ENCODE results near the gene NAA10. TPM values are rescaled to one million over a fixed set of nuclear protein-coding genes. Genes with fewer than 3 reads are reported as not detected.

The NAA10 gene
- total RNA-seq, 1 donor from 2014 or later: 113 TPM

GRCh38 chrX:153948847-153949805 lies 14.3 kb upstream of the NAA10 start:
- no peak for DNase-seq (ENCODE audit: low read depth, low spot score)

- DNase-seq (ENCODE audit: low read depth, low spot score): no peak
Observed at GRCh38 chrX:153948002-153948466, 13.2 kb upstream of the NAA10 start.

GRCh38 chrX:153947009-153947769 lies 12.4 kb upstream of the NAA10 start:
- no peak for DNase-seq (ENCODE audit: low read depth, low spot score)

GRCh38 chrX:153945956-153946943 lies 11.4 kb upstream of the NAA10 start:
- DNase-seq (ENCODE audit: low read depth, low spot score): no peak

GRCh38 chrX:153944800-153945150 lies 9.9 kb upstream of the NAA10 start:
- no peak for DNase-seq (ENCODE audit: low read depth, low spot score)

- DNase-seq (ENCODE audit: low read depth, low spot score): no peak
Observed at GRCh38 chrX:153944140-153944799, 9.4 kb upstream of the NAA10 start, which contains the start of gene RENBP. RENBP (minus strand) TSS chrX:153944643; CDS start chrX:153944610, 33 bp downstream.

- no peak for DNase-seq (ENCODE audit: low read depth, low spot score)
Observed at GRCh38 chrX:153941336-153942252, 6.8 kb upstream of the NAA10 start.

GRCh38 chrX:153939573-153939972 lies 4.7 kb upstream of the NAA10 start:
- DNase-seq (ENCODE audit: low read depth, low spot score): no peak

- DNase-seq (ENCODE audit: low read depth, low spot score): no peak
Observed at GRCh38 chrX:153938226-153938786, 3.5 kb upstream of the NAA10 start.

- DNase-seq (ENCODE audit: low read depth, low spot score): no peak
Observed at GRCh38 chrX:153937056-153937455, 2.2 kb upstream of the NAA10 start.

- DNase-seq (ENCODE audit: low read depth, low spot score): no peak
Observed at GRCh38 chrX:153935326-153935851, 552 bp upstream of the NAA10 start.

GRCh38 chrX:153934148-153934761 lies 582 bp downstream of the NAA10 start:
- no peak for DNase-seq (ENCODE audit: low read depth, low spot score)

- DNase-seq (ENCODE audit: low read depth, low spot score): no peak
Observed at GRCh38 chrX:153933748-153934147, 1.1 kb downstream of the NAA10 start.

GRCh38 chrX:153932220-153932915 lies 2.5 kb downstream of the NAA10 start:
- no peak for DNase-seq (ENCODE audit: low read depth, low spot score)

GRCh38 chrX:153931748-153932147 lies 3.1 kb downstream of the NAA10 start:
- no peak for DNase-seq (ENCODE audit: low read depth, low spot score)

GRCh38 chrX:153931151-153931550 lies 3.7 kb downstream of the NAA10 start:
- no peak for DNase-seq (ENCODE audit: low read depth, low spot score)

GRCh38 chrX:153930011-153930910 lies 4.6 kb downstream of the NAA10 start:
- DNase-seq (ENCODE audit: low read depth, low spot score): no peak
